HepG2 (cell line): ENCODE data around the gene GTF3C5. TPM values are rescaled to one million over a fixed set of nuclear protein-coding genes. Genes with fewer than 3 reads are reported as not detected.

Source experiments
- ELF1 ChIP-seq: sonication (generic); formaldehyde crosslinking; IDR thresholded peaks from 2 replicates; pipeline ENCODE4 v1.4.0; 2020; ENCODE audit warnings: missing genetic modification reagents
- ELF3 ChIP-seq: IDR thresholded peaks from 2 replicates; pipeline ENCODE4 v1.6.1; 2016; ENCODE audit warnings: missing genetic modification reagents, missing compliant biosample characterization
- SMARCC2 ChIP-seq: fragments of 450-650 bp; IDR thresholded peaks from 2 replicates; pipeline ENCODE4 v1.6.1; 2017; ENCODE audit warnings: antibody characterized with exemption, mild to moderate bottlenecking
- TBP ChIP-seq: sonication (generic); formaldehyde crosslinking; IDR thresholded peaks from 2 replicates; pipeline ENCODE4 v1.5.0; 2020; ENCODE audit warnings: missing genetic modification reagents
- ZNF264 ChIP-seq: sonication (generic); formaldehyde crosslinking; IDR thresholded peaks from 2 replicates; pipeline ENCODE4 v1.4.0; 2020; ENCODE audit warnings: missing genetic modification reagents
- ZNF33B ChIP-seq: sonication (generic); formaldehyde crosslinking; IDR thresholded peaks from 2 replicates; pipeline ENCODE4 v1.5.1; 2020; ENCODE audit warnings: mild to moderate bottlenecking, missing genetic modification reagents
- polyA plus RNA-seq, 8 experiments: library from polyadenylated mRNA; depleted of rRNA in 3 of 8; stranded (reverse) in 7 of 8; unstranded in 1 of 8; fragments of >200 nt; fragmentation: Illumina TruSeq in 4 of 8; extraction: Trizol in 4 of 8; gene quantifications; 2 replicates each; pipeline versions ENCODE4 v1.2.1 to v1.2.3, GENCODE V29; 2011 to 2016; ENCODE audit warnings: low read depth in 4 of 8, missing spikeins in 1 of 8, mixed read lengths in 1 of 8; ENCODE audit not compliant: insufficient read depth in 1 of 8
- total RNA-seq, 5 experiments: library from RNA; depleted of rRNA; stranded (reverse); fragments of >200 nt; fragmentation: Illumina TruSeq; extraction: Trizol; gene quantifications; 2 replicates each; pipeline ENCODE4 v1.2.3, GENCODE V29; 2016; ENCODE audit warnings: low read depth in 1 of 5
- TF ChIP-seq, protein P1 (sequence below): sonication (generic); formaldehyde crosslinking; IDR thresholded peaks from 2 replicates; pipeline ENCODE4 v1.4.0; 2020; ENCODE audit warnings: missing genetic modification reagents, borderline replicate concordance
- TF ChIP-seq, protein P2 (sequence below): sonication (generic); formaldehyde crosslinking; IDR thresholded peaks from 2 replicates; pipeline ENCODE4 v1.4.0; 2020; ENCODE audit warnings: missing genetic modification reagents, borderline replicate concordance
- TF ChIP-seq, protein P3 (sequence below): sonication (generic); formaldehyde crosslinking; IDR thresholded peaks from 2 replicates; pipeline ENCODE4 v1.4.0; 2020; ENCODE audit warnings: missing genetic modification reagents
- TF ChIP-seq, protein P4 (sequence below), 2 experiments: sonication (generic) in 1 of 2; formaldehyde crosslinking in 1 of 2; IDR thresholded peaks; 2 replicates each; pipeline versions ENCODE4 v1.6.1 to v1.9.0; 2014 to 2022; ENCODE audit warnings: antibody characterized with exemption in 1 of 2, borderline replicate concordance in 1 of 2, inconsistent platforms in 1 of 2, low read depth in 1 of 2, missing genetic modification reagents in 1 of 2
- TF ChIP-seq, protein P5 (sequence below): sonication (generic); formaldehyde crosslinking; IDR thresholded peaks from 2 replicates; pipeline ENCODE4 v1.5.0; 2020; ENCODE audit warnings: mild to moderate bottlenecking, missing genetic modification reagents

GTF3C5 gene
- total and polyA plus RNA-seq, 2 of the 13 experiments (the other 11 are each of a cell fraction or from before 2014, with no cell fraction given) = 66.9 to 92.6 TPM

DNA sequence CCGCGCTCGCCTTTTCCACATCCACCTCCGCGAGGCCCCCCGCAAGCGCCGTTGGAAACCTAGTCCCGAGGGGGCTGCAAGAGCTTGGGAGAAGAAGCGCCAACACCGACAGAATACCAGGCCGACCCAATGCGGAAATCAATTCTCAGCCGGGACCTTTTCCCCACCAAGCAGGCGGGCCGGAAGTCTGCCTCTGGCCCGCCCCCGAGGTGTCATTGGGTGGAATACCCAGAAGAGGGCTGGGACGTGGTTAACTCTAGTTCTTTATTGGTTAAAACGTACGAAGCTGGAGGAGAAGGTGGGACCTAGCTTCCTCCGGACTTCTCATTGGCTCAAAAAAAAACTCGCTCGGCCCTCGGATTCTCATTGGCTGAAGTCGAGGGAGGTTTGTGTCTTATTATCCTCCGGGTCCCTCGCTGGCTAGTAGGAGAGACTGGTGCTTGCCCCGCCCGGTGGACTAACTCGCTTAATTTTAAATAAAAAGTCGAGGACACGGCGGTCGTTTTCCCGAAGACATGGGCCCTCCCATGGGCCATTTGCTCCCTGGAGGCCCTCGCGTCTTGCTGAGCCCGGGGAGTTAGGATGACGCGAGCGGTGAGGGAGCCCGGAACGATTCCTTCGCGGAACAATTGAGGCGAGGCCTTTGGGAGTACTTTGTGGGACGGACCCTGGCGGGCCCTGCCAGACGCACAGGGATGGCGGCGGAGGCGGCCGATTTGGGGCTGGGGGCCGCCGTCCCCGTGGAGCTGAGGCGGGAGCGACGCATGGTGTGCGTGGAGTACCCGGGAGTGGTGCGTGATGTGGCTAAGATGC lies at the start of gene GTF3C5 (continued):
- TF ChIP-seq ELF1 = peak; percentile 89
- TF ChIP-seq ZNF33B (CRISPR knock-in tag) = peak; percentile 82
- peak; percentile 71 for TF ChIP-seq ELF3
- no peak for TF ChIP-seq TBP (CRISPR knock-in tag)
- TF ChIP-seq, protein P1, sequence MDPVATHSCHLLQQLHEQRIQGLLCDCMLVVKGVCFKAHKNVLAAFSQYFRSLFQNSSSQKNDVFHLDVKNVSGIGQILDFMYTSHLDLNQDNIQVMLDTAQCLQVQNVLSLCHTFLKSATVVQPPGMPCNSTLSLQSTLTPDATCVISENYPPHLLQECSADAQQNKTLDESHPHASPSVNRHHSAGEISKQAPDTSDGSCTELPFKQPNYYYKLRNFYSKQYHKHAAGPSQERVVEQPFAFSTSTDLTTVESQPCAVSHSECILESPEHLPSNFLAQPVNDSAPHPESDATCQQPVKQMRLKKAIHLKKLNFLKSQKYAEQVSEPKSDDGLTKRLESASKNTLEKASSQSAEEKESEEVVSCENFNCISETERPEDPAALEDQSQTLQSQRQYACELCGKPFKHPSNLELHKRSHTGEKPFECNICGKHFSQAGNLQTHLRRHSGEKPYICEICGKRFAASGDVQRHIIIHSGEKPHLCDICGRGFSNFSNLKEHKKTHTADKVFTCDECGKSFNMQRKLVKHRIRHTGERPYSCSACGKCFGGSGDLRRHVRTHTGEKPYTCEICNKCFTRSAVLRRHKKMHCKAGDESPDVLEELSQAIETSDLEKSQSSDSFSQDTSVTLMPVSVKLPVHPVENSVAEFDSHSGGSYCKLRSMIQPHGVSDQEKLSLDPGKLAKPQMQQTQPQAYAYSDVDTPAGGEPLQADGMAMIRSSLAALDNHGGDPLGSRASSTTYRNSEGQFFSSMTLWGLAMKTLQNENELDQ (CRISPR knock-in tag) = no peak
- TF ChIP-seq, protein P2, sequence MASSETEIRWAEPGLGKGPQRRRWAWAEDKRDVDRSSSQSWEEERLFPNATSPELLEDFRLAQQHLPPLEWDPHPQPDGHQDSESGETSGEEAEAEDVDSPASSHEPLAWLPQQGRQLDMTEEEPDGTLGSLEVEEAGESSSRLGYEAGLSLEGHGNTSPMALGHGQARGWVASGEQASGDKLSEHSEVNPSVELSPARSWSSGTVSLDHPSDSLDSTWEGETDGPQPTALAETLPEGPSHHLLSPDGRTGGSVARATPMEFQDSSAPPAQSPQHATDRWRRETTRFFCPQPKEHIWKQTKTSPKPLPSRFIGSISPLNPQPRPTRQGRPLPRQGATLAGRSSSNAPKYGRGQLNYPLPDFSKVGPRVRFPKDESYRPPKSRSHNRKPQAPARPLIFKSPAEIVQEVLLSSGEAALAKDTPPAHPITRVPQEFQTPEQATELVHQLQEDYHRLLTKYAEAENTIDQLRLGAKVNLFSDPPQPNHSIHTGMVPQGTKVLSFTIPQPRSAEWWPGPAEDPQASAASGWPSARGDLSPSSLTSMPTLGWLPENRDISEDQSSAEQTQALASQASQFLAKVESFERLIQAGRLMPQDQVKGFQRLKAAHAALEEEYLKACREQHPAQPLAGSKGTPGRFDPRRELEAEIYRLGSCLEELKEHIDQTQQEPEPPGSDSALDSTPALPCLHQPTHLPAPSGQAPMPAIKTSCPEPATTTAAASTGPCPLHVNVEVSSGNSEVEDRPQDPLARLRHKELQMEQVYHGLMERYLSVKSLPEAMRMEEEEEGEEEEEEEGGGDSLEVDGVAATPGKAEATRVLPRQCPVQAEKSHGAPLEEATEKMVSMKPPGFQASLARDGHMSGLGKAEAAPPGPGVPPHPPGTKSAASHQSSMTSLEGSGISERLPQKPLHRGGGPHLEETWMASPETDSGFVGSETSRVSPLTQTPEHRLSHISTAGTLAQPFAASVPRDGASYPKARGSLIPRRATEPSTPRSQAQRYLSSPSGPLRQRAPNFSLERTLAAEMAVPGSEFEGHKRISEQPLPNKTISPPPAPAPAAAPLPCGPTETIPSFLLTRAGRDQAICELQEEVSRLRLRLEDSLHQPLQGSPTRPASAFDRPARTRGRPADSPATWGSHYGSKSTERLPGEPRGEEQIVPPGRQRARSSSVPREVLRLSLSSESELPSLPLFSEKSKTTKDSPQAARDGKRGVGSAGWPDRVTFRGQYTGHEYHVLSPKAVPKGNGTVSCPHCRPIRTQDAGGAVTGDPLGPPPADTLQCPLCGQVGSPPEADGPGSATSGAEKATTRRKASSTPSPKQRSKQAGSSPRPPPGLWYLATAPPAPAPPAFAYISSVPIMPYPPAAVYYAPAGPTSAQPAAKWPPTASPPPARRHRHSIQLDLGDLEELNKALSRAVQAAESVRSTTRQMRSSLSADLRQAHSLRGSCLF = no peak
- TF ChIP-seq, protein P3, sequence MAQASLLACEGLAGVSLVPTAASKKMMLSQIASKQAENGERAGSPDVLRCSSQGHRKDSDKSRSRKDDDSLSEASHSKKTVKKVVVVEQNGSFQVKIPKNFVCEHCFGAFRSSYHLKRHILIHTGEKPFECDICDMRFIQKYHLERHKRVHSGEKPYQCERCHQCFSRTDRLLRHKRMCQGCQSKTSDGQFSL = no peak
- TF ChIP-seq ZNF264 (CRISPR knock-in tag) = peak; percentile 54; the same call in 1 of the 2 replicates
- TF ChIP-seq, protein P4, sequence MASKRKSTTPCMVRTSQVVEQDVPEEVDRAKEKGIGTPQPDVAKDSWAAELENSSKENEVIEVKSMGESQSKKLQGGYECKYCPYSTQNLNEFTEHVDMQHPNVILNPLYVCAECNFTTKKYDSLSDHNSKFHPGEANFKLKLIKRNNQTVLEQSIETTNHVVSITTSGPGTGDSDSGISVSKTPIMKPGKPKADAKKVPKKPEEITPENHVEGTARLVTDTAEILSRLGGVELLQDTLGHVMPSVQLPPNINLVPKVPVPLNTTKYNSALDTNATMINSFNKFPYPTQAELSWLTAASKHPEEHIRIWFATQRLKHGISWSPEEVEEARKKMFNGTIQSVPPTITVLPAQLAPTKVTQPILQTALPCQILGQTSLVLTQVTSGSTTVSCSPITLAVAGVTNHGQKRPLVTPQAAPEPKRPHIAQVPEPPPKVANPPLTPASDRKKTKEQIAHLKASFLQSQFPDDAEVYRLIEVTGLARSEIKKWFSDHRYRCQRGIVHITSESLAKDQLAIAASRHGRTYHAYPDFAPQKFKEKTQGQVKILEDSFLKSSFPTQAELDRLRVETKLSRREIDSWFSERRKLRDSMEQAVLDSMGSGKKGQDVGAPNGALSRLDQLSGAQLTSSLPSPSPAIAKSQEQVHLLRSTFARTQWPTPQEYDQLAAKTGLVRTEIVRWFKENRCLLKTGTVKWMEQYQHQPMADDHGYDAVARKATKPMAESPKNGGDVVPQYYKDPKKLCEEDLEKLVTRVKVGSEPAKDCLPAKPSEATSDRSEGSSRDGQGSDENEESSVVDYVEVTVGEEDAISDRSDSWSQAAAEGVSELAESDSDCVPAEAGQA (IDR thresholded peaks at IDR 0.05; ENCODE audit: low read depth) = peak; percentile 73
- TF ChIP-seq, protein P4 (CRISPR knock-in tag; IDR thresholded peaks at IDR 0.05; ENCODE audit: borderline replicate concordance) = no peak; the same call in 1 of the 2 replicates
- no peak for TF ChIP-seq SMARCC2
- TF ChIP-seq, protein P5, sequence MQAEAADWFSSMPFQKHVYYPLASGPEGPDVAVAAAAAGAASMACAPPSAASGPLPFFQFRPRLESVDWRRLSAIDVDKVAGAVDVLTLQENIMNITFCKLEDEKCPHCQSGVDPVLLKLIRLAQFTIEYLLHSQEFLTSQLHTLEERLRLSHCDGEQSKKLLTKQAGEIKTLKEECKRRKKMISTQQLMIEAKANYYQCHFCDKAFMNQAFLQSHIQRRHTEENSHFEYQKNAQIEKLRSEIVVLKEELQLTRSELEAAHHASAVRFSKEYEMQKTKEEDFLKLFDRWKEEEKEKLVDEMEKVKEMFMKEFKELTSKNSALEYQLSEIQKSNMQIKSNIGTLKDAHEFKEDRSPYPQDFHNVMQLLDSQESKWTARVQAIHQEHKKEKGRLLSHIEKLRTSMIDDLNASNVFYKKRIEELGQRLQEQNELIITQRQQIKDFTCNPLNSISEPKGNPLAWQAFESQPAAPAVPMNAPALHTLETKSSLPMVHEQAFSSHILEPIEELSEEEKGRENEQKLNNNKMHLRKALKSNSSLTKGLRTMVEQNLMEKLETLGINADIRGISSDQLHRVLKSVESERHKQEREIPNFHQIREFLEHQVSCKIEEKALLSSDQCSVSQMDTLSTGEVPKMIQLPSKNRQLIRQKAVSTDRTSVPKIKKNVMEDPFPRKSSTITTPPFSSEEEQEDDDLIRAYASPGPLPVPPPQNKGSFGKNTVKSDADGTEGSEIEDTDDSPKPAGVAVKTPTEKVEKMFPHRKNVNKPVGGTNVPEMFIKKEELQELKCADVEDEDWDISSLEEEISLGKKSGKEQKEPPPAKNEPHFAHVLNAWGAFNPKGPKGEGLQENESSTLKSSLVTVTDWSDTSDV (CRISPR knock-in tag) = peak; percentile 60; the same call in 1 of the 2 replicates
